ENCODE data around the gene FAAH2.
"Not testable (repeated sequence)": the region's sequence is repeated elsewhere in the genome, so short reads cannot be mapped to it uniquely, and the experiment has no call there.

Gene FAAH2

GRCh38 chrX:57286507-57287251 lies at the start of gene FAAH2:
Gene FAAH2, plus strand, starts transcription at chrX:57286706. Its CDS starts 120 bp downstream, at chrX:57286826.
- DNase-seq = peak; percentile 79 to 87

- no peak for DNase-seq
Observed at GRCh38 chrX:57241967-57242366, 44.5 kb upstream of the FAAH2 start.

- DNase-seq = no peak
Observed at GRCh38 chrX:57251965-57252364, 34.5 kb upstream of the FAAH2 start.

GRCh38 chrX:57265126-57265525 lies 21.4 kb upstream of the FAAH2 start:
- DNase-seq = no peak

- DNase-seq = no peak
Observed at GRCh38 chrX:57266275-57266674, 20.2 kb upstream of the FAAH2 start.

- DNase-seq = no peak
Observed at GRCh38 chrX:57266871-57267270, 19.6 kb upstream of the FAAH2 start.

GRCh38 chrX:57267308-57267707 lies 19.2 kb upstream of the FAAH2 start:
- DNase-seq = no peak

GRCh38 chrX:57270980-57271379 lies 15.5 kb upstream of the FAAH2 start:
- DNase-seq = no peak

- DNase-seq = peak in 1 of 2 donors; percentile 46
Observed at GRCh38 chrX:57282568-57282967, 3.9 kb upstream of the FAAH2 start.

GRCh38 chrX:57285001-57285400 lies 1.5 kb upstream of the FAAH2 start:
- peak in 1 of 2 donors; percentile 14 for DNase-seq

- no peak for DNase-seq
Observed at GRCh38 chrX:57289089-57289488, 2.6 kb downstream of the FAAH2 start.

GRCh38 chrX:57294961-57295360 lies 8.5 kb downstream of the FAAH2 start:
- no peak for DNase-seq

- not testable (repeated sequence) for DNase-seq
Observed at GRCh38 chrX:57295679-57296078, 9.2 kb downstream of the FAAH2 start.

- DNase-seq = peak in 1 of 2 donors; percentile 12
Observed at GRCh38 chrX:57313583-57314215, 27.2 kb downstream of the FAAH2 start.

GRCh38 chrX:57329008-57329407 lies 42.5 kb downstream of the FAAH2 start:
- no peak for DNase-seq

- DNase-seq = not testable (repeated sequence)
Observed at GRCh38 chrX:57335790-57336189, 49.3 kb downstream of the FAAH2 start.

GRCh38 chrX:57353472-57354132 lies 67.1 kb downstream of the FAAH2 start:
- DNase-seq = no peak

- DNase-seq = no peak
Observed at GRCh38 chrX:57364145-57364544, 77.6 kb downstream of the FAAH2 start.

- no peak for DNase-seq
Observed at GRCh38 chrX:57366430-57366829, 79.9 kb downstream of the FAAH2 start.

- no peak for DNase-seq
Observed at GRCh38 chrX:57367649-57368048, 81.1 kb downstream of the FAAH2 start.

GRCh38 chrX:57368158-57368557 lies 81.7 kb downstream of the FAAH2 start:
- no peak for DNase-seq

- no peak for DNase-seq
Observed at GRCh38 chrX:57379296-57379695, 92.8 kb downstream of the FAAH2 start.

- no peak for DNase-seq
Observed at GRCh38 chrX:57380026-57380796, 93.7 kb downstream of the FAAH2 start.
